Measurements from ENCODE around the gene PRRC2B.

The PRRC2B gene

DNA sequence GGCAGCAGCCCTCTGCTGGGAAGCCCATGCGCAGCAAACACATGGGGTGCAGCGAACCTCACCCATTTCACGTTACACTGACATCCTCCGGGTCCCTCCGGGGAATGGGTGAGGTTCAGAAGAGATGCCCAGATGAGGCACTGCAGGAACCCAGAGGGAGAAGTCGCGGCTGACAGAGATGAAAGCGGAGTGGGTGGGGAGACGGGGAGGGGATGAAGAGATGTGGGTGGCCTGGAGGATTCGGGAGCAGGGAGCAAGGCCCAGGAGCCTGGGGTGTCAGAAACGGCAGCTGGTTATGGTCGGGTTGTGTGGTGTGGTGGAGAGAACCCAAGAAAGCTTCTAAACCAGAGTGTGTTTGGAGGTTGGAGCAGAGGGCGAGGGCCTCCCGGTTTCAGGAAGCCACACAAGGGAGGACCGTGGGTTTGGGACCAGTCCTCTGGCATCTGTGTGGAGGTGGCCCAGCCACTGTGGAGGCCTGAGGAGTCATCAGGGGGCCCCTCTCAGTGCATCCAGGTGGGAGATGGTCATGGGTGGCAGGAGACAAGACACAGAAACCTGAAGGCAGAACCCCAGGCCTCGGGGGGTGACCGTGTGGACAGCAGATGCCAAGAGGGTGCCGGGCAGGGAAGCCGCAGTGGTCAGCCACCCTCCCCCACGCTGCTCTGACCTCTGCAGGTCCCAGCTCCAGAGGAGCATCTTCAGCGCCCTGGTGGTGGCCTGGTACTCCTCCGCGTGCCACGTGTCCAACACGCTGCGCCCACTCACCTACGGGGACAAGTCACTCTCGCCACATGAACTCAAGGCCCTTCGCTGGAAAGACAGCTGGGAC lies 128.6 kb downstream of the PRRC2B start:
- no peak for DNase-seq

DNA sequence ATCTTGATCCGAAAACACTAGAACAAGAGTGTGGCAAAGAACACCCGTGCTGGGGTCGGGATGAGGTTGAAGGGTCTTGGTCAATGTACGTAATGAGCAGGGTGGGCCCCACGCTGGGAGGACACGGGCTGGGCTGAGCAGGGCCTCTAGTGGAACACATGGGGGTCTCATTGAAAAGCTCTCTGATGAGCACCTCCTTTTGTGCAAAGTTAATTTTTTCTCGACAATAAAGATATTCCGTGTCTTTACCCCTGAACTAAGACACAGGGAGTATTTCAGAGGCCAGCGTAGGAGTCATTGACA lies 129.2 kb downstream of the PRRC2B start:
- DNase-seq, result no peak

DNA sequence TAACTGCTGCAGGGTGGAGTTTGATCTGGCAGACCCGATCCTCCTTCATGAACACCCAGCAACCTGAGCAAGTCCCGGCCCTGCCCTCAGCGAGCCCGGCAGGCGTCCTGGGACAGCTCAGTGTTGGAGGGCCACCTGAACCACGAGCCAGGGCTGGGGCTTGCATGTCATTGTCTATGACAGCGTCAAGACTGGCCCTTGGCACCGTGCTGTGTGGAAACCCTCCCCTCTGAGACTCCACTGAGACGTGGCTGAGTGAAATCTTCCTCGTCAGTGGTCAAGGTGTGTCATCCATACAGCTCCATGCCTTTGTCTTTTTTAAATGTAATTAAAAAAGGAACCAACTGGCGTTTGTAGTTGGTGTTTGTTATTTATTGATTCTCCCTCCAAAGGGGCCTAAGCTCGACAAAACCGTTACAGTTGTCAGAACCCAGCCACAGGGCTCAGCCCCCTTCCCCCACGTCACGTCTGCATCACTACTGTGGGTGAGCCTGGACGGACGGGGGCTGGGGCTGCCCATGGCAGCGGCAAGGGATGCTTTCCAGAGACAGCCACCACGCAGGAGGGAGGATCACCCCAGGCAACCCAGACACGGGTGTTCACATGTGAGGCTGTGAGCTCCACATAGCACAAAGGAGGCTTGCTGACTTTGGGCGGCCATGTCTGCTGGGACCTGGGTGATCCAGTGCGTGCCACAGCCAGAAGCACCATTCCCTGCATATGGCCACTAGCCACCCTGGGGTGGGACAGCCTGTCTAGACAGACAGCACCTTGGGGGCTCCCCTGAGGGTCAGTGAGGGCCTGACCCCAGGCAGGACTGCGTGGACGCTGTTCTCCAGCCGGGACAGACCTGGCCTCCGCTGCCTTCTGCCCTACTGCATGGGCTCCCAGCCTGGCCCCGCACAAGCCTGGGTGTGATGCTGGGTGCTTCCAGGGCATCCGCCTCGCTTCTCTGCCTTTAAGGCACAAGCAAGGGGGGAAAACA lies 129.9 kb downstream of the PRRC2B start:
- no peak for DNase-seq

DNA sequence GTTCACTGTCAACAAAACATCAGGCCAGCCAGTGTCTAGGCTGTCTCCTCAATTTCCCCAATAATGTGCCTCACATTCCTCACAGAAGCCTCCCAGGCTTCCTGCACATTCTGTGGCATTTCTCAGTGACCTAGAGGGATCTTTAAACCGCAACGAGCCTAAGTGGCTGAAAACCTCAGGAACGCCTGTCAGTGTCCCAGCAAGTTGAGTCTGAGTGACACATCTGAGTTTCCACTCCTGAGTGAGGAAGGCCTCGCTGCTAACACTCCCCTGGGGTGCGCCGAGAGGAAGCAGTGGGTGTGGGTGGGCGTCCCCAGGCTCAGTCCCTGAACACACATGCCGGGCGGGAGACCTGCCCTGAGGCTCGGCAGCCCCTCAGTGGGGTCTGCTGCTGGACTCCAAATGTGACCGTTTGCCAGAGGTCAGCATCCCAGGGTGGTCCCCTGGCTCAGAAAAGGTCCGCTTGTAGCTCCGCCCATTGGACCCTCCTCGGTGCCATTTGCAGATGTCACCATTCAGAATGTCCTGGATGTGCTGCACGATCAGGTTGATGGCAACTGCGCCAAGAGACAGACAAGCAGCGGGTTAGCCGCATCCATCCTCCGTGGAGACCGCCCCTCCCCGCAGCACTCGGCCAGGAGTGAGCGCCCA lies 130.9 kb downstream of the PRRC2B start:
- no peak for DNase-seq

DNA sequence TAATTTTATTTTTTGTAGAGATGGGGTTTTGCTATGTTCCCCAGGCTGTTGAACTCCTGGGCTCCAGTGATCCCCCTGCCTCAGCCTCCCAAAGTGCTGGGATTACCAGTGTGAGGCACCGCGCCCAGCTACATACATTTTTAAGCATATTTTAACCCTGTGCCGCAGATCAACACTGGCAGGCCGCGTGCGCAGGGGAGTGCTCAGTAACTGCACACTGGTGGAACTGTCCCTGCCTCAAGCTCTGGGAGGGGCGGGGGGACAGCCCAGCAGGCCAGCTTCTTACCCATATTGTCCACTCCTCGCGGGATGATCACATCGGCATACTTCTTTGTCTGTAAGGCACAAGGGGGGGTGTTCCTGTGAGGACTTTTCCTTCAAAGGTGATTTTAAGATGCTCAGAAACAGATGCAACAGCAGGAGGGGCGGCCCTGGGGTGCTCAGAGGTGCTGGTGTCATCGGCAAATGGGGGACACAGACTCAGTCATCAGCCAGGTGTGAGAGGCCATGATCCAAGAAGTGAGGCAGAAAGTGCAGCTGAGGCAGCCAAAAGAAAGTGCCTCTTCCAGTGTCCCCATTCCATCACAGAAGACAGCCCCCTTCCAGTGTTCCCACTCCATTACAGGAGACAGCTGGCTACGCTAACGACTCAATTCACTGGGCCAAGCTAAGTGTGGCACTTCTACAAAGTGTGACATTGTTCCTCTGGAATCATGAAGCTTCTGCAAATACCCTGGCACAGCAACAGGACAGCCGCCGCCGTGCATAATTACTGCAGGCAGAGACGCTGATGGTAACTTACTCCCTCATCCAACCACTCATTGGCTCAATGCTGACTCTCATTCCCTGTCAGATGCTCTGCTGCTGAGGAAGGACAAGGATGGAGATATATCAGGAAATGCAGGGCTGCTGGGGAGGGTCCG lies 132.0 kb downstream of the PRRC2B start:
- no peak for DNase-seq

DNA sequence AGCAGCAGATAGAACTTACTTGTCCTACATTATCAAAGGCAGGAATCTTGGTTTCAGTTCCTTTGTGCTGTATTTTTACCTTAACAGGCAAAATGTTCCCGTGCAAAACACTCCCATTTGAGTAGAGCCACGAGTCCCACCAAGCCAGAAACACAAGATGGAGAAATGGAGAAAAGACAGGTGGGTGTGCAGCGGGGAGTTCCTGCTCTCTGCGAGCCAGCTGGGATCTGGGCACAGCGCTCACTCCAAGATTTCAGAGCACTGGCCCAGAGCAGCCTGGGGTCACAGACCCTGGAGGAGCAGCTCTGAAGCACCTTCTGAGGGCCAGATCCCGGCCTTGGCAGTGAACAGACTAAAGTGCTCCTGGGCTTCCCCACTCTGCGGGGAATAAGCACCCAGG lies 134.3 kb downstream of the PRRC2B start:
- no peak for DNase-seq

DNA sequence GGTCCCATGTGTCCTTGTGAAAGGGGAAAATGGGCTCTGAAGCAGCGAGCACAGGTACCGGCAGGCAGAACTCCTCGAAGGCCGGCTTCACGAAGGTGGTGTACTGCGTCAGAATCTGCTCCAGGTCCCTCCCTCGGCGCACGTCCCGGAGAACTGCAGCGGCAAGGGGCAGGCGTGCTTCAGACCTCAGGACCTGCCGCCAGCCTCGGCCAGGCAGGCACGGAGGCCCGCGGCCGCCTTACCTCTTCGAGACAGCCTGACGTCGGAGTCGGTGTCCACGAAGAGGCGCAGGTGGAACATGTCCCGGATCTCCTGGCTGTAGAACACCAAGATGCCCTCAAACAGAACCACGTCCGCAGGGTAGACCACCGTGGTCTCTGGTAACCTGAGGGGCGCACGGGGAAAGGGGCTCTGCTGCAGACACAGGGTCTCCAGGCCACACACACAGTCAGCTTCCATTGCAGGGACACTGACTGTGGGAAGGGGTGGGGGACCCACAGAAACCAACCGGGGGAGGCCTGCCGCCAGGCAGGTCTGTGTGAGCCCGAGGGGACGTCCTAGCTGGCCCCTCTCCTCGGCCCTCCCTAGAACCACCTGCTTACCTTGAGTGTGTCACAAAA lies 135.1 kb downstream of the PRRC2B start:
- no peak for DNase-seq

DNA sequence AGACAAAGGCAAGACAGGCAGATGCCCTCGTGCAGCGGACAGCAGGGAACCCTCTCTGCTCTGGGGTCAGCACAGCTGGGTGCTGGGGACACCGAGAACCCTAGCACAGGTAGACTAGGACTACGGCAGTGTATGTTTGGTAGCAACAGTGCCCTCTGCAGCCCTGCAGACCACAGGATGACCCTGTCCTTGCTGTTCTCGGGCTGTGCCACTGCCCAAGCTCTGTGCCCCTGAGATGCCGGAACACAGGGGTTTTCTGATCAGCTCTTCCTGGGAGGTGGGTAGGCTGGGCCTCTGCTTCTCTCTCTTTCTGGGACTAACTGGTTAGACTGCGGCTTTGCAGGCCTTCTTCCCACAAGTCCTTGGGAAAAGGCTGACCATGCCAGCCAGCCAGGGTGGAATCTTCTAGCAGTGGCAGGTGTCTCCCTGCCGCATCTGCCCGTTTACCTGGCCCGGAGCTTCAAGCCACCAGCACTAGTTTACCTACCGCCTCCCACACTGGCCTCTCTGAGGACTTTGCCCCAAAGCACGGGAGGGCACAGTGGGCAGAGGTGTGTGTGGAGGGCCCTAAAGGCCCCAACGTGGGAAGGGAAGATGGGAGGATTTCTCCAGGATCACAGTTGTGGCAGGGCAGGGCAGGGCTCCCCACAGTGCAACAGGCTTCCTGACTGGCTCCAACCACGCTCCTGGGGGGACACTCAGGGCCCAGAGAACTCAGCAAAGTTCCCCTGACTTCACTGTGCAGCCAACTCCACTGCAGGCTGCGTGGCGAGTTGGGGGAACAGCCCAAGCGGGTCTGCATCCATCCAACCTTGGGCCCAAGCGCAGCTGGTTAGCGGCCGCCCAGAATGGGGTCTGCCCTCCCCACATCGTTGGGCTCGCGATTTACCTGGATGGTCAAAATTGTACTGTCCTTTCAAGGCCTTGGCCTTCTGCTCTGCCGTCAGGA lies 136.0 kb downstream of the PRRC2B start:
- DNase-seq, result no peak

DNA sequence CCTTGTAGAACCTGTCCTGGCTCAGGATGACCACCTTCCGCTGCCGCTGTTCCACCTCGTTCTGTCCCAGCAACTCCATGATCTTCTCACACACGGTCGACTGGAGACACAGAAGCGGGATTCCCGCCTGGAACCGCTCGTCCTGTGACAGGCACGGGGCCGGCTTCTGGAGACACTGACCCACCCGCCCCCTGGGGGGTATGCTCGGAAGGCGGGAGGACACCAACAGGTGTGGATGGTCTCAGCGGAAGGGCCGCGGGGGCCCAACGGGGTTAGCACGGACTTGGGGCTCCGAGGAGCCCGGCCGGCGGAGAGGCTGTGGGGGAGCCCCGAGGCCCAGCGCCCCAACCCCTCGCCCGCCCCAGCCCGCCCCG lies 136.6 kb downstream of the PRRC2B start:
- DNase-seq, result peak; percentile 29

DNA sequence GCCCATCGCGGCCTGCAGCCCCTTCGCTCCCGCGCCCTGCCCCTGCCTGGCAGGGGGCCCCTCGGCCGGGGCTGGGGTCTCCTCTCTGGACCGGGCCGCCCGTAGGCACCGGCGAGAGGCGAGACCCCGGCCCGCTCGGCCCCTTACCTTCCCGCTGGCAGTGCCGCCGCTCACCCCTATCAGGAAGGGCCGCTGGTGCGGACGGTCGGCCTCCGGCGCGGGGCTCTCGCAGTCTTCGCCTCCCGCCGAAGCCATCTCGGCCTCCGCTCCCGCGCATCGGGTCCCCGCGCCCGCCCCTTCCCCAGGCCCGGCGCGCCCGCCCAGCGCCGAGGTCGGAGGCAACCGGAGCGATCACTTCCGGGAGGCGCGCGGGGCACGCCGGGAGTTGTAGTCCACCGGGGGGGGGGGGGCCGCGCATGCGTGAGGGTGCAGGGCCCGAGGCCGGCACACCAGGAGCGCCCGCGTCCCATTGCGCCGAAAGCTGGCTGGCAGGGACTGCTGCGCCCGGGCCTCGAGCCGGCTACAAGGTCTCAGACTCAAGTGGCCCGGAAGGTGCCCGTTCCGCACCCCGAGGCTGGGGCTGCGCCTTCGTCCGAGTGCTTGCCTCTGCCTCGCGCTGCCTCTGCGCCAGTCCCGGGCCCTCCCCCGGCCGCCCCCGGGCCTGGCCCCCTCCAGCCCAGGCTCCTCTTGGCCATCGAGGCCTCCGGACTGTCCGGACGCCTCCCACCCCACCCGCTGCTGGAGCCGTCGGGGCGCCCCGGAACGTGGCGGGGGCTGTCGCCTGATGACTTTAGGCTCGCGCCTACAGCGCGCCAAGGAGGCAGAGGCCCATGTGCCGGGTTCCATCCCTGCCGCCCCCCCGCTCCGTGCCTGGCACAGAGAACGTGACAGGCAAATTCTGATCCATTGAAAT lies 137.3 kb downstream of the PRRC2B start, which contains the start of gene UCK1:
TSS of gene UCK1 (minus strand) at position 344 of the 913 bp plus-strand sequence. CDS start at position 255, 89 bp downstream.
- peak; percentile 78 for DNase-seq

DNA sequence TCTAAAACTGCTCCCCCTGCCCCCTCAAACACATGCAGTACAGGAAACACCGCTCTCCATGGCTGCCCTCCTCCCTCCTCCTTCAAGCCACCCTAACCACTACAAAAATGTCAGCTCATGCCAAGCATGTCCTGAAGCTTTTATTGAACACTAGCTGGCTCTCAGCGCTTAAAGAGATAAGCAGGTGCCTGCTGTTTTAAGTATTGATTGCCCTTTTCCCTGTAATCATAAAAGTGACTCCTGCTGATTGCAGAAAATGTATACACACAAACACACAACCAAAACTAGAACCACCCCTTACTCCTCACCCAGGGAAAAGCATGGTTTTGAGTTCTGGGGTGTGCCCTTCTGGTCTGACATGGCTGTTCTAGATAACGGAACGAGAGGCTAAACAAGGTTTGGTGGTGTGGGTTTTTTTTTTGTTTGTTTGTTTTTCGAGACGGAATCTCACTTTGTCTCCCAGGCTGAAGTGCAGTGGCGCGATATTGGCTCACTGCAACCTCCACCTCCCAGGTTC lies 140.9 kb downstream of the PRRC2B start:
- DNase-seq, result peak; percentile 6

DNA sequence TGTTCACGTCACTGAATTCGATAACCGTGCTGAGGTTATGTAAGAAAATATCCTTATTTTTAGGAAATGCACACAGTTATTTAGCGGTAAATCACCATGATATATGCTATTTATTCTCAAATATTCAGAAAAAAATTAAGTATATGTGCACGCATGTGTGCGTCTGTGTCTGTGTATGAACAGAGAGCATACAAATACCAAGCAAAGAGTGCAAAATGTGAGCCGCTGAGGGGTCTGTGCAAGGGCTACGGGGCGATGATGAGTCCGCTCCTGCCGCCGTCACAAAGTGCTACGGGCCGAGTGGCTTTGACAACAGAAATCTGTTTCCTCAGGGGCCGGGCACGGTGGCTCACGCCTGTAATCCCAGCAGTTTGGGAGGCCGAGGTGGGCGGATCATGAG lies 144.1 kb downstream of the PRRC2B start:
- DNase-seq, result no peak

DNA sequence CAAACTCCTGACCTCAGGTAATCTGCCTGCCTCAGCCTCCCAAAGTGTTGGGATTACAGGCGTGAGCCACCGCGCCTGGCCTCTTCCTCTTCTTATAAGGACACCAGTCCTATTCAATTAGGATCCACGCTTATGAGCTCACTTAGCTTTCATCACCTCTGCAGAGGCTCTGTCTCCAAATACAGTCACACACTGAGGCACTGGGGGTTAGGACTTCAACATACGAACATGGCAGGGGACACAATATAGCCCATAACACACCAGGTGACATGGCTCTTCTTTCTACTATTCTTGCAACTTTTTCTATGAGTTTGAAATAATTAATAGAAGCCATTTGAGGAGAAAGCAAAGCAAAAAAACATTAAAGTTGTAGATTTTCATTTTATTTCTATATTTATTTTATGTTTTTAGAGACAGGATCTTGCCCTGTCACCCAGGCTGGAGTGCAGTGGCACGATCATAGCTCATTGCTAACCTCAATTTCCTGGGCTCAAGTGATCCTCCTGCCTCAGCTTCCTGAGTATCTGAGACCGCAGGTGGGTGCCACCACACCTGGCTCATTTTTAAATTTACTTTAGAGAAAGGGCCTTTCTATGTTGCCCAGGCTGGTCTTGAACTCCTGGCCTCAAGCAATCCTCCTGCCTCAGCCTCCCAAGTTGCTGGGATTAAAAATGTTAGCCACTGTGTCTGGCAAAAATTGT lies 145.5 kb downstream of the PRRC2B start:
- DNase-seq, result no peak

DNA sequence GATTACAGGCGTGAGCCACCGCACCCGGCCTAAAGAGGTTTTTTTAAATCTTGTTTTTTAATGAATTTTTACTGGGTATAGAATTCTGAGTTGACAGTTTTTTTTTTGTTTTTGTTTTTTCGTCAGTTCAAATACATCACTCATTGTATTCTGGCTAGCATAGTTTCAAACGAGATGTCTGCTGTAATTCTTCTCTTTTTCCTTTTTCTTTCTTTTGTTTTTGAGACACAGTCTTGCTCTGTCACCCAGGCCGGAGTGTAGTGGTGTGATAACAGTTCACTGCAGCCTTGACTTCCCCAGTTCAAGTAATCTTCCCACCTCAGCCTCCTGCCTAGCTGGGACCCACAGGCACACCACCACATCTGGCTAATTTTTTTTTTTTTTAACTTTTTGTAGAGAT lies 149.3 kb downstream of the PRRC2B start:
- no peak for DNase-seq

DNA sequence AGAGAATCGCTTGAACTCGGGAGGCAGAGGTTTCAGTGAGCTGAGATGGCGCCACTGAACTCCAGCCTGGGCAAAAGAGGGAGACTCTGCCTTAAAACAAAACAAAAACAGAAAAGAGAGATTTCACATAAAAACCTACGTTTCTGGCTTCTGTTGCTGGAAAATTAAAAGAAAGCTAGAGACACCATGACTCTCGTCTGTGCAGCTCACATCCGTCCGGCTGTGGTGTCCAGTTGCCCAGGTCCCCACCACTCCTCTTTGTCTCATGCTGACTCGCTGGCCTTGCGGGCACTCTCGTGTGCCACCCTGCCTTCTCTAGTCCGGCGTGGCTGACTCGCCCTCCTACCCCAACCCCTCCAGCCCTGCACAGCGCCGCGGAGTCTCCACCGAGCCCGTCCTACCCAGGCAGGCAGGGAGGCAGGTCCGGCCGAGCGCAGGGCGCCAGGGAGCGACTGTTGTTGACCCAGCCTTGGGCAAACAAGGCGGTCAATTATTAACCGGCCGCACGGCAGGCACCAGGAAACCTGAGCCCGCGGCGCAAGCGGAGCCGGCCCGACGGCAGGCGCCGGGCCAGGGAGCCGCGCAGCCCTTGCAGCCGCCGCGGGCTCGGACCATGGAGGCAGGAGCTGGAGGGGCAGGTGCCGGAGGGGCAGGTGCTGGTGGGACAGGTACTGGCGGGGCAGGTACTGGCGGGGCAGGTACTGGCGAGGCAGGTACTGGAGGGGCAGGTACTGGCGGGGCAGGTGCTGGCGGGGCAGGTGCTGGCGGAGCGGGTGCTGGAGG lies 151.3 kb downstream of the PRRC2B start, which contains the start of gene PRRT1B:
TSS of gene PRRT1B (plus strand) at position 521 of the 783 bp plus-strand sequence. CDS start at position 614, 93 bp downstream.
- peak; percentile 50 for DNase-seq

DNA sequence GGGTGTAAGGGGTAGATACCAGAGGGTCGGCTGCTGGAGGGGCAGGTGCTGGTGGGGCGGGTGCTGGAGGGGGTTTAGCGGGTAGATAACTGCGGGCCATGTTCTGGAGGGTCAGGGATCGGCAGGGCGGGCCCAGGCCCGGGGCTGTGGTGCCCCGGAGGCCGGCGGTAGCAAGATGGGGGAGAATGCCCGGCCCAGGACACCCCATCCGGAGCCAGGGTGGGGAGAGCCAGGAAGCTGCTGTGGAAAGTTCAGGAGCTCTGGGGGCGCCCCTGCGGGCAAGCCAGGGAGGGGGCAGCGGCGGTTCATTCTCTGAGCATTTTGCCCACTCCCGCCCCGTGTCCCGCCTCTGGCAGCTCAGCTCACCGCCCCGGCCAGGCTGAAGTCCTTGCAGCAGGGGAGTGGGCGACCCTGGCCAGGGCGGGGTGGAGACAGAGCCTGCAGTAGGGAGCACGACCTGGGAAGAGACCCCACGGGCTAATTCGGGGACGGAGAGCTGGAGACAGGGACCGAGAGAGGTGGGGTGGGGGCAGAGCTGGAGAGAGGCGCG lies 152.0 kb downstream of the PRRC2B start:
- DNase-seq, result no peak
